GF-D8 (cell line): ENCODE data around the gene ECT2L.

ENCODE experiments used
- DNase-seq: peaks from one replicate; lab custom pipeline; 2025; lab: John Stamatoyannopoulos, UW

ECT2L gene

GRCh38 chr6:138862456-138862855 lies 66.6 kb downstream of the ECT2L start:
- DNase-seq = no peak

- DNase-seq = no peak
Measured at GRCh38 chr6:138863321-138863720, 67.4 kb downstream of the ECT2L start.

- DNase-seq = no peak
Measured at GRCh38 chr6:138864343-138864890, 68.5 kb downstream of the ECT2L start.

DNA sequence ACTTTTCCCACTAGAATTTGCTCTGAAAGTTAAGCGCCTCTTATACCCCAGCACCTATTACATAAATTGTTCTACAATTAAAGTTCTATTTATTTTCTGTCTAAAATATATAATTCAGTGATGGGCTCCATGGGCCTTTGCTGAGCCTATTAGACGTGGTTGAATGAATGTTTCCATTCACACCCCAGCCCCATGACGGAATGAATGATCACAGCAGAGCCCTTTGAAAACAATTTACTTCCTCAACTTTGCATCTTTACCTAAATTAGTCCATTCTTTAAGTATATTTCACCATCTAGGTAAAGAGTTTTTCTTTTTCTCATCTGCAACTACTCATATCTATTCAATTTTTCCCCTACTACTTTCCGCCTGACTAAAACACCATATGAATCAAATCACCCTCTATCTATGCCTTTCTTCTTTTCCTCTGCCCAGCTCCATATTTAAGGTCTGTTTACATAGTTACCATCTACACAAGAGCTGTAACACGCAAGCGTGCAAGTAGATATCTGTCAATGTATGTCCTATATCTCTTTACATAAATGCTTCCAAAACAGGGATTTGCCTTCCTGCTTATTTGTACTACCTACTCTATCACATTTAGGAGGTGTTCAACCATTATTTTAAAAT lies 69.7 kb downstream of the ECT2L start:
- no peak for DNase-seq

DNA sequence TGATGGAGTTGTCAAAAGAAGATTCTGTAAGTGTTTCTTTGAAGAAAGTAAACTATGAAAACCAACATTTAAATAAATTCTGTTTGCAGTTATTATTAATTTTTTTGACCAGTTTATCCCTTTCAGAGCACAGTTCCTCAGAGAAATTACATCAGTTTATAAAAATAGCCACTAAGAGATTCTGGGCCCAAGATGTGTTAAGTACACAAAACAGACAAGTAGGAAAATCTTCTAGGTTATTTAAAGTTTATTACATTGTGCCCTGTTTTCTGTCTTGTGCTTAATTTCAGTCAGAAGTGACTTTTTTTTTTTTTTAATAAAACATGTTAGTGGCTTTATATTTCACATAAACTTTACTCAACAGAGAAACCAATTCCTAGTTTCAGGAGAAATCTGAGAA lies 72.3 kb downstream of the ECT2L start:
- no peak for DNase-seq

- no peak for DNase-seq
Measured at GRCh38 chr6:138869398-138869797, 73.5 kb downstream of the ECT2L start.

DNA sequence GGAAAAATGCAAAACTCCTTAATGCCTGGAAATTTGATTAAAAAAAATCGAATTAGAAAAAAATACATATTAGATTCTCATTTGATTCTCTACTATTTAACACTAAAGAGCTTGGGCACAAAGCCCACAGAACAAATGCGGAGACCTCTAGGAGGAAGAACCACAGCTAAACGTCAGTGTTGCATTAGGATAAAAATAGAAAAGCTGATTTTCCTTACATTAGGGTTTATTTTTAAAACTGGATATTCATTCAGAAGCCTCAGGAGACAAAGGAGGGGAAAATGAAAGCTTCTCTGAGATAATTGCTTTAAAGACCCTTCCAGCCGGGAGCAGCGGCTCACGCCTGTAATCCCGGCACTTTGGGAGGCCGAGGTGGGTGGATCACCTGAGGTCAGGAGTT lies 77.3 kb downstream of the ECT2L start:
- no peak for DNase-seq

DNA sequence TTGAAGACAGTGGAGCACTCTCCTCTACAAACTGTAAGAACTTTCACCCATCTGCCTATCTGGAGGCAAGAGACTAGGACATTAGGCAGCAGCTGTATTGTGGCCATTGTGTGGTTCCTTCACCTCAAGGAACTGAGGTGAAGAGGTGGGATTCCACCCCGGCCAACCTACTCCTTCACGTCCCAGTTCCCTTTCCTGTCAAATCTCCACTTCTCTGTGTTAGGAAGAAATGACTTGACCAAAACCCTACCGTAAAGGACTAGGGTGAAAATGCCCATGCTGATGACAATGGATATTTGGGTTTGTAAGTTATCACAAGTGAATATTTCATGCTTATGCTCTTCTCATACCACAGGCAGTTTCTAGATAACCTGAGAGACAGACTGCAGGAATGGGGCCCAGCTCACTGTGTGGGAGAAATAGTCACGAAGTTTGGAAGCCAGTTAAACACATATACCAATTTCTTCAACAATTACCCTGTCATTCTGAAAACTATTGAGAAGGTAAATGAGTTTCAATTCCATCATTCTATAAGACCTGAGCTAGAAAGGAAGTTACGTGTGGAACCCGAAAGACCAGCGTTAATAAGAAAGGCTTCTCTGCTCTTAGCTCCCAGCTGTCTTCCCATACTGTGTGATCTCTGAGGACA lies 86.6 kb downstream of the ECT2L start:
- DNase-seq = no peak

- no peak for DNase-seq
Measured at GRCh38 chr6:138885156-138885819, 89.4 kb downstream of the ECT2L start.

DNA sequence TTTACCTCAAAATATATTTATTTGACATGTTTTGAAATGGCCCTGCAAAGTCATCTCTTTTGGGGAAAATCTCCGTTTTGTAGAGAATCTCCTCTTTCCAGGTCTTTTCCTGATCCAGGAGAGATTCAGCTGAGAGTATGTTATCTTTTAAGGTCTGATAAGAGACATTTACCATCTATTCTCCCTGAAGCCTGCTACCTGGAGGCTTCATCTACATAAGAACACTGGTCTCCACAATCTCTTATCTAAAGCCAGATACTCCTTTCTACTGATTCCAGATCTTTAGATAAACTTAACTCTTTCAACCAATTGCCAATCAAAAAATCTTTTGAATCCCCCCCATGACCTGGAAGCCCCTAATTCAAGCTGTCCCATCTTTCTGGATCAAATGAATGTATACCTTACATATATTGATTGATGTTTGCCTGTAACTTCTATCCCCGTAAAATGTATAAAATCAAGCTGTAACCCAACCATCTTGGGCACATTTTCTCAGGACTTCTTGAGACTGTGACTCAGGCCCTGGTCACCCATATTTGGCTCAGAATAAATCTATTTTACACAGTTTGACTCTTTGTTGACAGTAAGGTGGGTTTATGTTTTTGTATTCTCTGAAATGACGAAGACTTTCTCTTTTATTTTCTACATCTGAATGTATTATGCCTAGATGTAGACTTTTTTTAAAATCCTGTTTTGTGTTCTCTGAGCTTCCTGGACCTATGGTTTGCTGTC lies 95.5 kb downstream of the ECT2L start:
- no peak for DNase-seq

DNA sequence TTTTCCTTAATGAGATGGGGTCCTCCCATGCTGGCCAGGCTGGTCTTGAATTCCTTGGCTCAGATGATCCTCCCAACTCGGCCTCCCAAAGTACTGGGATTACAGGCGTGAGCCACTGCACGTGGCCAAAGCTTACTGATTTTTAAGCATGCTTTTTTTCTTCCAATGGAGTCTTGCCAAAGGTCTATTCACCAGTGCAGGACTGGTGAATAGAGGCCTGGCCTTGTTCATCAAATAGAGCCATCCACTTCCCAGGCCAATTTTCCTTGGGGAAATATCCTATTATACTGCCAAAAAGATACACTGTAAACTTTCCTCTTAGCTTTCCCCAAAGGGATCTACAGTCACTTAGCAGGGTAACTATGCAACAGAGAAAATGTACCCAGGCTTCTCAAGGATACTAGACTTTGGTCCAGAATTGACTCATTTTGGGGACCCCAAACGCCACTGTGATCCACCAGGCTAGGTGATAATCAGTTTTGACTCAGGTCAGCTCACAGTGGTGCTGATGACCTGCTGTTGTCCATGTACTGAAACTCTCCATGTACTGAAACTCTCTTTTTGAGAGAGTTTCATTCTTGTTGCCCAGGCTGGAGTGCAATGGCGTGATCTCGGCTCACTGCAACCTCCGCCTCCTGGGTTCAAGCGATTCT lies 100.3 kb downstream of the ECT2L start:
- no peak for DNase-seq

GRCh38 chr6:138897031-138897430 lies 101.1 kb downstream of the ECT2L start:
- no peak for DNase-seq

GRCh38 chr6:138907167-138907566 lies 111.3 kb downstream of the ECT2L start:
- DNase-seq = no peak

DNA sequence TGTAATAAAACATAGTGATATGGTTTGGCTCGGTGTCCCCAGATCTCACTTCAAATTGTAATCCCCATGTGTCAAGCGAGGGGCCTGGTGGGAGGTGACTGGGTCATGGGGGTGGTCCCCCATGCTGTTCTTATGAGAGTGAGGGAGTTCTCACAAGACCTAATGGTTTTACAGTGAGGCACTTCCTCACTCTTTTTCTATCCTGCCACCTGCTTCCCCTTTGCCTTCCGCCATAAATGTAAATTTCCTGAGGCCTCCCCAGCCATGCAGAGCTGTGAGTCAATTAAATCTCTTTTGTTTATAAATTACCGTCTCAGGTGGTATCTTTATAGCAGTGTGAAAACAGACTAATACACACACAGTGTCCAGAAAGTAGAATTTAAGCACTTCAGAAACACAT lies 113.6 kb downstream of the ECT2L start:
- DNase-seq = no peak

DNA sequence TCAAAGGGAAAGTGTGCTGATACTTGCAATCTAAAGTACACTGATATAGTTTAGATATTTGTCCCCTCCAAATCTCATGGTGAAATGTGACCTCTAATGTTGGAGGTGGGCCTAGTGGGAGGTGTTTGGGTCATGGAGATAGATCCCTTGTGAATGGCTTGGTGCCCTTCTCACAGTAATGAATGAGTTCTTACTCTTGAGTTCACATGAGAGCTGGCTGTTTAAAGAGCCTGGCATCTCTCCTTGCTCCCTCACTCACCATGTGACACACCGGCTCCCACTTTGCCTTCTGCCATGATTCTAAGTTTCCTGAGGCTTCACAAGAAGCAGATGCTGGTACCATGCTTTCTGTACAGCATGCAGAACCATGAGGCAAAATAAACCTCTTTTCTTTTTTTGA lies 114.1 kb downstream of the ECT2L start:
- DNase-seq = no peak

DNA sequence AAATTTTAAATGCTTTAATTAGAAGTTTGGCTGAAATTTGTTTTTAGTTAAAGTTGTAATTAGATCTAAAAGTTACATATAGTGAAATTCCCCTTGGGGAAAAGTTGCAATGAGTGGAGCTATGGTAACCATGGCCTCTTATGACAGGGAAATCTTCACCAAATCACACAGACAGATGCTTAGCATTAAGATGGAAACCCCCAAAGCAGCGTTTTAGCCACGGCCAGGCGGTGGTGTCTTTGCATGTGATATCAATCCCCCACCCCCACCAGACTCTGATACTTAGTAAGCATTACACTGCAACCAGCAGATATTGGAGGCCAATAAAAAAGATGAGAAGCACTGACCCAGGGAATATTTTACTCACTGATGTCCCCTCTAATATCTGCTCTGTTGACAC lies 116.4 kb downstream of the ECT2L start:
- no peak for DNase-seq

DNA sequence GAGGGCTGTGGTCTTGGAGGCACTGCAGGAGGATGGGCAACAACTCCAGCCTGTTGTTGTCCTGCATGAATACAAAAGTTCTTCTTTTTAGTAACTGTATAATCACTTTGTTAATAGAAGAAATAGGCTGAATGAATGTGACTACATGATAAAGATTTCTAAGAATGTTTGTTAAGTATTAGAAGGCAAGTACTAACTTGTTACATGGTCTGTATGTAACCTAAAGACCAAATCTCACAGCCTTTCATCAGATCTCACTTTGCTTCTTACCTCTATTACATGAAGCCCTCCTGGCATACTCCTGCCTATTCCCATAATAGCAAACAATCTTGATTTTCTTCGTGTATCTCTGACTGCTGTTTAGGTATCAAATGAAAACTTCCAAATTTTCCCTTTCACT lies 118.8 kb downstream of the ECT2L start:
- DNase-seq = no peak

- DNase-seq = no peak
Measured at GRCh38 chr6:138920906-138921305, 125.0 kb downstream of the ECT2L start.

GRCh38 chr6:138923561-138923960 lies 127.7 kb downstream of the ECT2L start:
- DNase-seq = no peak

DNA sequence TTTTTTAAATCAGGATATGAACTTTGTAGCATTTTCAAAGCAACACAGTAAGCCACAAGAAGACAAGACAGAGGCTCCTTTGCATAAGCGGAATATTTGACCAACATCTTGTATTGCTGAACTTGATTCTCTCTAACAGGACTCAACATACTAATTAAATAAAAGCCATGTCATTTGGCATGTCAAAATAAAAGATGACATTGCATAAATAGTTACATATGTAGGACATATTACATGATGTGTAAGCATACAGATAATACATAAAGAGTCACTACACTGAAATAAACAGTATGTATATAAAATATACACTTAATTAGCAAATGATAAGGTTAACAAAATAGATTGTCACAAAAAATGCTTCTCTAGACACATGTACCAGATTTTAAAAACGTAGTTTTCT lies 129.9 kb downstream of the ECT2L start:
- DNase-seq = no peak

- no peak for DNase-seq
Measured at GRCh38 chr6:138926579-138926978, 130.7 kb downstream of the ECT2L start.

GRCh38 chr6:138931660-138932059 lies 135.8 kb downstream of the ECT2L start:
- no peak for DNase-seq
